ENCODE data around the gene KLK10.

DNA sequence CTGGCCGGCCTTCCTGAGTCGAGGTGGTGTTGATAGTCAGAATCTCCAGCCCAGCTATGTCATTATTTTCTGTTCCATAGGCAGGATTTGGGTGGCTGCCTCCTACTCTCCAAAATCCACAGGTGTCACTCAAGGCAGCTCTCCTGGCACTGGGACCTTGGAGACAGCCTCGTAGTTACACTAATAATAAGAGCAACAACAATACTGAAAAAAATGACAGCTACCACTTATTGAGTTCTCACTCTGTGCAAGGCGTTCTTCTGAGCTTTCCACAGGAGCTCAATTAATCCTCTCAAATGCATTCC is 27.5 kb upstream of the KLK10 start:
- TF ChIP-seq, protein P1, sequence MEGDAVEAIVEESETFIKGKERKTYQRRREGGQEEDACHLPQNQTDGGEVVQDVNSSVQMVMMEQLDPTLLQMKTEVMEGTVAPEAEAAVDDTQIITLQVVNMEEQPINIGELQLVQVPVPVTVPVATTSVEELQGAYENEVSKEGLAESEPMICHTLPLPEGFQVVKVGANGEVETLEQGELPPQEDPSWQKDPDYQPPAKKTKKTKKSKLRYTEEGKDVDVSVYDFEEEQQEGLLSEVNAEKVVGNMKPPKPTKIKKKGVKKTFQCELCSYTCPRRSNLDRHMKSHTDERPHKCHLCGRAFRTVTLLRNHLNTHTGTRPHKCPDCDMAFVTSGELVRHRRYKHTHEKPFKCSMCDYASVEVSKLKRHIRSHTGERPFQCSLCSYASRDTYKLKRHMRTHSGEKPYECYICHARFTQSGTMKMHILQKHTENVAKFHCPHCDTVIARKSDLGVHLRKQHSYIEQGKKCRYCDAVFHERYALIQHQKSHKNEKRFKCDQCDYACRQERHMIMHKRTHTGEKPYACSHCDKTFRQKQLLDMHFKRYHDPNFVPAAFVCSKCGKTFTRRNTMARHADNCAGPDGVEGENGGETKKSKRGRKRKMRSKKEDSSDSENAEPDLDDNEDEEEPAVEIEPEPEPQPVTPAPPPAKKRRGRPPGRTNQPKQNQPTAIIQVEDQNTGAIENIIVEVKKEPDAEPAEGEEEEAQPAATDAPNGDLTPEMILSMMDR (conservative IDR thresholded peaks at IDR 0.05 in 1 of 2, IDR thresholded peaks at IDR 0.05 in 1 of 2; ENCODE audit: low read depth in 1 of 2, low read length in 2 of 2), result no peak
- no peak for TF ChIP-seq EZH2 (IDR thresholded peaks at IDR 0.05; ENCODE audit: low read length, missing control alignments)

Data from fibroblast of lung (primary cell).